HepG2 (cell line): Measurements from ENCODE around the gene S1PR2. TPM values are rescaled to one million over a fixed set of nuclear protein-coding genes. Genes with fewer than 3 reads are reported as not detected.

Experiments used
- ATAC-seq: fragments of 200-7000 bp; cut with Tn5 transposase; 3 replicates; pipeline ENCODE4 v1.9.1; 2020; ENCODE audit warnings: mild to moderate bottlenecking, moderate library complexity
- BruUV-seq: library from RNA; stranded (reverse); fragments of 400-500 nt; replicated peaks from 2 replicates; lab custom pipeline; 2021; lab: Mats Ljungman, UMichigan
- CTCF ChIA-PET: fragments of 300-600 bp; formaldehyde crosslinking; extraction: SDS; loops from one replicate; lab custom pipeline; 2021; ENCODE audit warnings: low total read pairs, inconsistent platforms, low intra/inter-chr PET ratio; lab: Yijun Ruan, JAX
- POLR2A ChIA-PET: fragments of 350-600 bp; sonication (Branson Sonifier 250); formaldehyde crosslinking; loops from one replicate; lab custom pipeline; 2020; ENCODE audit warnings: antibody characterized with exemption, inconsistent platforms; lab: Yijun Ruan, JAX
- DNase-seq: peaks from one replicate; pipeline ENCODE4 v3.0.0-alpha.2; 2015; ENCODE audit warnings: low spot score
- FAIRE-seq: peaks from 3 replicates; lab custom pipeline; 2011; peaks lifted over from hg19 to GRCh38; lab: Jason Lieb, UNC
- H2AFZ ChIP-seq: one replicate; pipeline ENCODE4 v1.6.1; 2011; ENCODE audit warnings: low read length, inconsistent platforms
- H3K27ac ChIP-seq: fragments of 300-600 bp; 3 replicates; pipeline ENCODE4 v1.8.0; 2011; ENCODE audit warnings: mixed run types, mild to moderate bottlenecking, mixed read lengths, low read length, inconsistent platforms; ENCODE audit not compliant: insufficient read depth; ENCODE audit errors: extremely low read length
- H3K27me3 ChIP-seq, 2 experiments: fragments of 200-600 bp in 1 of 2; 2 replicates in 1 of 2; 3 replicates in 1 of 2; pipeline versions ENCODE4 v1.6.0 to v1.8.0; 2011; ENCODE audit warnings: low read length in 2 of 2, mild to moderate bottlenecking in 2 of 2, moderate library complexity in 2 of 2, inconsistent platforms in 1 of 2; ENCODE audit not compliant: insufficient read depth in 2 of 2, control insufficient read depth in 1 of 2
- H3K36me3 ChIP-seq, 2 experiments: fragments of 200-600 bp in 1 of 2; replicated peaks in 1 of 2; 2 replicates in 1 of 2; 3 replicates in 1 of 2; pipeline versions ENCODE4 v1.5.1 to v1.8.0; 2011; ENCODE audit warnings: low read length in 2 of 2, inconsistent platforms in 1 of 2; ENCODE audit not compliant: insufficient read depth in 2 of 2, control insufficient read depth in 1 of 2
- H3K4me1 ChIP-seq: 2 replicates; pipeline ENCODE4 v1.5.1; 2012; ENCODE audit warnings: low read length, inconsistent platforms; ENCODE audit not compliant: insufficient read depth
- H3K4me2 ChIP-seq: 2 replicates; pipeline ENCODE4 v1.6.0; 2011; ENCODE audit warnings: low read depth, low read length, inconsistent platforms
- H3K4me3 ChIP-seq, 3 experiments: fragments of 200-600 bp in 1 of 3; sonication (generic), shearing (Covaris generic) in 1 of 3; replicated peaks in 1 of 3; 2 replicates each; pipeline ENCODE4 v1.5.1; 2011 to 2016; ENCODE audit warnings: low read length in 3 of 3, inconsistent platforms in 2 of 3, low read depth in 2 of 3, mild to moderate bottlenecking in 2 of 3, control low read depth in 1 of 3, mixed read lengths in 1 of 3; ENCODE audit not compliant: insufficient read depth in 1 of 3
- H3K79me2 ChIP-seq: one replicate; pipeline ENCODE4 v1.6.1; 2011; ENCODE audit warnings: low read length, inconsistent platforms; ENCODE audit not compliant: insufficient read depth
- H3K9ac ChIP-seq: 2 replicates; pipeline ENCODE4 v1.6.0; 2011; ENCODE audit warnings: mild to moderate bottlenecking, low read depth, low read length, inconsistent platforms; ENCODE audit not compliant: insufficient read depth
- H3K9me3 ChIP-seq: 2 replicates; pipeline ENCODE4 v1.5.1; 2012; ENCODE audit warnings: mild to moderate bottlenecking, low read length
- H4K20me1 ChIP-seq: 2 replicates; pipeline ENCODE4 v1.6.0; 2011; ENCODE audit warnings: inconsistent platforms, mild to moderate bottlenecking, low read length, moderate library complexity; ENCODE audit not compliant: insufficient read depth
- ARID3A ChIP-seq: IDR thresholded peaks from 2 replicates; pipeline ENCODE4 v1.6.1; 2012; ENCODE audit warnings: low read depth, low read length, improper control_type of control experiment
- ARNT2 ChIP-seq: sonication (generic); formaldehyde crosslinking; IDR thresholded peaks from 2 replicates; pipeline ENCODE4 v1.8.0; 2022; ENCODE audit warnings: mild to moderate bottlenecking, low read depth, missing genetic modification reagents, moderate library complexity
- GATAD1 ChIP-seq: IDR thresholded peaks from 2 replicates; pipeline ENCODE4 v1.6.1; 2016; ENCODE audit warnings: missing genetic modification reagents, missing compliant biosample characterization
- HNRNPK ChIP-seq: fragments of 200-400 bp; formaldehyde crosslinking; IDR thresholded peaks from 2 replicates; pipeline ENCODE4 v1.6.1; 2018; ENCODE audit warnings: low read length, low read depth, moderate library complexity, mild to moderate bottlenecking; ENCODE audit not compliant: poor library complexity, severe bottlenecking
- HNRNPLL ChIP-seq: fragments of 200-400 bp; formaldehyde crosslinking; IDR thresholded peaks from 2 replicates; pipeline ENCODE4 v1.6.1; 2017; ENCODE audit warnings: mild to moderate bottlenecking, low read depth, low read length; ENCODE audit not compliant: poor library complexity, severe bottlenecking
- KLF15 ChIP-seq: sonication (generic); formaldehyde crosslinking; IDR thresholded peaks from 2 replicates; pipeline ENCODE4 v1.8.1; 2023; ENCODE audit warnings: borderline replicate concordance, mild to moderate bottlenecking, inconsistent platforms, missing genetic modification reagents, mixed read lengths
- NFATC3 ChIP-seq: sonication (generic); formaldehyde crosslinking; IDR thresholded peaks from 2 replicates; pipeline ENCODE4 v1.5.1; 2020; ENCODE audit warnings: mild to moderate bottlenecking, missing genetic modification reagents
- NR2F6 ChIP-seq, 2 experiments: IDR thresholded peaks; 2 replicates each; pipeline ENCODE4 v1.6.1; 2016; ENCODE audit warnings: antibody characterized with exemption in 1 of 2, mild to moderate bottlenecking in 1 of 2
- SALL2 ChIP-seq: sonication (generic); formaldehyde crosslinking; IDR thresholded peaks from 2 replicates; pipeline ENCODE4 v1.8.1; 2023; ENCODE audit warnings: mild to moderate bottlenecking, missing genetic modification reagents, inconsistent platforms
- SSRP1 ChIP-seq: IDR thresholded peaks from 2 replicates; pipeline ENCODE4 v1.6.1; 2016; ENCODE audit warnings: control low read depth
- TIGD3 ChIP-seq: sonication (generic); formaldehyde crosslinking; IDR thresholded peaks from 2 replicates; pipeline ENCODE4 v1.5.1; 2020; ENCODE audit warnings: mild to moderate bottlenecking, missing genetic modification reagents, borderline replicate concordance
- U2AF1 ChIP-seq: fragments of 200-400 bp; formaldehyde crosslinking; optimal IDR thresholded peaks from 2 replicates; pipeline ENCODE3; 2017; ENCODE audit warnings: mild to moderate bottlenecking, low read depth, low read length
- WIZ ChIP-seq: sonication (generic); formaldehyde crosslinking; IDR thresholded peaks from 2 replicates; pipeline ENCODE4 v1.5.1; 2020; ENCODE audit warnings: mild to moderate bottlenecking, missing genetic modification reagents
- ZBTB26 ChIP-seq: IDR thresholded peaks from 2 replicates; pipeline ENCODE4 v1.6.1; 2016; ENCODE audit warnings: missing compliant biosample characterization, missing genetic modification reagents, borderline replicate concordance
- ZFP36 ChIP-seq: fragments of 150-350 bp; IDR thresholded peaks from 2 replicates; pipeline ENCODE4 v1.6.1; 2018; ENCODE audit warnings: borderline replicate concordance, low read length, low read depth; ENCODE audit not compliant: partially characterized antibody
- ZNF160 ChIP-seq: sonication (generic); formaldehyde crosslinking; IDR thresholded peaks from 2 replicates; pipeline ENCODE4 v1.8.0; 2022; ENCODE audit warnings: mild to moderate bottlenecking, inconsistent platforms, missing genetic modification reagents
- ZNF326 ChIP-seq: sonication (generic); formaldehyde crosslinking; IDR thresholded peaks from 2 replicates; pipeline ENCODE4 v1.4.0; 2020; ENCODE audit warnings: missing genetic modification reagents, borderline replicate concordance
- ZNF501 ChIP-seq: sonication (generic); formaldehyde crosslinking; IDR thresholded peaks from 2 replicates; pipeline ENCODE4 v1.5.1; 2020; ENCODE audit warnings: mild to moderate bottlenecking, moderate library complexity, missing genetic modification reagents
- WGBS: methylation state at CpG from one replicate; pipeline ENCODE4 v1.1.6; 2017; ENCODE audit warnings: low lambda C conversion rate; 5-methylcytosine and 5-hydroxymethylcytosine counted together
- in situ Hi-C: cut with HindIII; loops from 2 replicates; pipeline ENCODE4 v1.10.0; 2017; ENCODE audit warnings: low pct_unique_long_range_greater_than_20kb; ENCODE audit not compliant: extremely low pct_ligation_motif_present
- intact Hi-C: fragments of 100-400 bp; cut with micrococcal nuclease; formaldehyde crosslinking; loops from one replicate; pipeline ENCODE4 v1.10.0; 2022; ENCODE audit not compliant: unreplicated experiment
- polyA plus RNA-seq, 8 experiments: library from polyadenylated mRNA; depleted of rRNA in 3 of 8; stranded (reverse) in 7 of 8; unstranded in 1 of 8; fragments of >200 nt; fragmentation: Illumina TruSeq in 4 of 8; extraction: Trizol in 4 of 8; gene quantifications; 2 replicates each; pipeline versions ENCODE4 v1.2.1 to v1.2.3, GENCODE V29; 2011 to 2016; ENCODE audit warnings: low read depth in 4 of 8, missing spikeins in 1 of 8, mixed read lengths in 1 of 8; ENCODE audit not compliant: insufficient read depth in 1 of 8
- total RNA-seq, 5 experiments: library from RNA; depleted of rRNA; stranded (reverse); fragments of >200 nt; fragmentation: Illumina TruSeq; extraction: Trizol; gene quantifications; 2 replicates each; pipeline ENCODE4 v1.2.3, GENCODE V29; 2016; ENCODE audit warnings: low read depth in 1 of 5

Gene S1PR2
- total and polyA plus RNA-seq, 2 of the 13 experiments (the other 11 are each of a cell fraction or from before 2014, with no cell fraction given) = 0.91 to 1.3 TPM

- ATAC-seq (peak; percentile 84), DNase-seq (peak; percentile 83), FAIRE-seq (peak; percentile 4)
- H3K9me3 ChIP-seq = no peaks in the 10 kb centered on the region
- in situ Hi-C loops (loop anchor here (5.0 kb wide), 1 partner anchor 121 kb away; no protein-coding TSS in a partner anchor), intact Hi-C loops (loop anchor here (2.0 kb wide), 1 partner anchor 16 kb away; the partner anchor contains the start of gene ICAM4)
- H4K20me1 ChIP-seq = no peaks in the 10 kb centered on the region
- H3K4me1 ChIP-seq = peaks cover 62% of the 10 kb centered on the region
- H3K36me3 ChIP-seq = peaks cover 5 to 15% of the 10 kb centered on the region in 2 experiments; a peak in 3 of 5 replicates
- H3K27ac ChIP-seq = peak within 1 kb of the TSS; percentile 85
- peaks cover 28% of the 10 kb centered on the region for H3K79me2 ChIP-seq
- ChIA-PET CTCF (interaction anchor here (3.6 kb wide), 1 partner anchor 119 kb away, joined by 47 read pairs; no protein-coding TSS in a partner anchor), POLR2A (interaction anchor here (0.6 to 6.5 kb wide), 24 partner anchors 8 to 235 kb away, joined by 3 to 149 read pairs (median 4); partner anchors contain the start of genes CDC37, ICAM4, ICAM5 and RAVER1)
- no peak within 1 kb of the TSS for H2AFZ ChIP-seq
- peak within 1 kb of the TSS; percentile 87 for H3K4me2 ChIP-seq
- TSS peak; percentile 99 for BruUV-seq
- peak within 1 kb of the TSS; percentile 68 to 81 (median 76) for H3K4me3 ChIP-seq
- peak within 1 kb of the TSS; percentile 79 for H3K9ac ChIP-seq
- H3K27me3 ChIP-seq = no peaks in the 10 kb centered on the region
- WGBS = 2% methylated on average over 6 of the region's 51 CpGs
- TF ChIP-seq ZNF501 (CRISPR knock-in tag) (peak; percentile 90), HNRNPK (no peak), NR2F6 (IDR thresholded peaks at IDR 0.05) (peak; percentile 73), NR2F6 (CRISPR knock-in tag; IDR thresholded peaks at IDR 0.05) (peak; percentile 90), GATAD1 (CRISPR knock-in tag) (peak; percentile 80), ZFP36 (no peak), SSRP1 (no peak), ZNF160 (CRISPR knock-in tag) (peak; percentile 87; the same call in 1 of the 2 replicates), SALL2 (CRISPR knock-in tag) (peak; percentile 79), ARNT2 (peak; percentile 86; the same call in 1 of the 2 replicates), U2AF1 (no peak), ZNF326 (CRISPR knock-in tag) (no peak), KLF15 (CRISPR knock-in tag) (peak; percentile 62; the same call in 1 of the 2 replicates), TIGD3 (CRISPR knock-in tag) (peak; percentile 70; the same call in 1 of the 2 replicates), WIZ (0 out of 2 replicates have a peak, but pooled peaks have one; percentile 14), HNRNPLL (peak; percentile 54), ARID3A (no peak), ZBTB26 (peak; percentile 78; the same call in 1 of the 2 replicates), NFATC3 (0 out of 2 replicates have a peak, but pooled peaks have one; percentile 43)
Measured at GRCh38 chr19:10270616-10271394, 39.7 kb upstream of the S1PR2 start, which contains the start of gene ICAM1. Gene ICAM1, plus strand, starts transcription at chr19:10271120. Its CDS starts 40 bp downstream, at chr19:10271160.
